GM21381 (cell line): ENCODE data around the gene PRAMEF4.
"Not testable (repeated sequence)": the region's sequence is repeated elsewhere in the genome, so short reads cannot be mapped to it uniquely, and the experiment has no call there.

ENCODE experiments used
- ATAC-seq: cut with Tn5 transposase; IDR thresholded peaks from one replicate; pipeline ENCODE4 v1.9.1; 2021; ENCODE audit warnings: mild to moderate bottlenecking, moderate library complexity; ENCODE audit not compliant: unreplicated experiment

The PRAMEF4 gene

DNA sequence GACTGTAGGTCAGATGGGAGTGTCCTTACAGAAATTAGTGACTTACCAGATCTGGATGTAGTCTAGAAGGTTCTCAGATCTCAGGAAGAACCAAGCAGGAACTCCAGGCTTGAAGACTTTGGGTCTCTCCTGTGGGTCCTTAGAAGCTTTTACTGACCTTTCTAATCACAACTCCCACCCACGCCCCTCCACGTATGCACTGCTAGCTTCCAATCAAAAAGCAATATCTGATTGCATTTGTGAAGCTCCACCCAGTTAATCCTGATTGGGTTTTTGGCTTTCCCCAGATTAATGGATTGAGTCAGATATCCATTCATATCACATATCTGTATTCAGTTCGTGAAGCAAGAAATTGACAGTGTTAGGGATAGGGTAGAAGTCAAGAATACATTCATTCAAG is at the start of gene PRAMEF4:
TSS of gene PRAMEF4 (minus strand) at position 101 of the 400 bp plus-strand sequence. CDS start 2,807 bp downstream, outside the sequence.
- ATAC-seq, result not testable (repeated sequence)

DNA sequence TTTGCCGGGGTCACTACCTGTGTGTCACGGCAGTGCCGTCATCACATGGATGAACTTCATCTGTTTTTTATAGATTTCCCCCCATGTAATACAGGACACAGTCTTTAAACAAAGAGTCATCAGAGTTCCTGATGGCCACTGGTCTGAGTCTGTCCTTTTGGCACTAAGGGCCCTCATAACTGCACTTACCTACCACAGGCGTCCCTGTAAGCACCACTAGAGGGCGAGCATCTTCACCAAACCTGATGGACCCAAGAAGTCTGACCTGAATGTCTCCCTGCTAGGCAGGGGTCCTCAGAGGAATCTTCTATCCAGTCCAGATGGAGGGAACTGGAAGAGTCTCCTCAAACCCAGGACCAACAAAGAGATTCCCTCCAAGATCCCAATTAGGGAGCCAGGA is 38.4 kb upstream of the PRAMEF4 start:
- not testable (repeated sequence) for ATAC-seq

DNA sequence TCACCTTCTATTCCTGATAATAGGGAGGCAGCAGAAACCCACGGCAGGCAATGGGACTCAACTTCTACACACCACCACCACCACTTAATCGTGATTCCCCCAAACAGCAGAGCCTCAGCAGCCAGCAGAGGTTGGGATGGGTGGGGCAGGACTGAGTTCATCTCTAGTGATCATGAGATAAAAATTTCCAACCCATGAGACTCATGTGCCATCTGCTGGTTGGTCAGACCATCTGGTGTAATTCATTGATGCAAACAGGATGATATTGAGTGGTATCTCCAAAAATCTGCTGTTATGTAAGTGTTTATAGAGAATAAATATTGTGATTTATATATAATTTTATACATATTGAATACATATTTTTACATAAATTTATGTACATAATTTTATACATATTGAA is 35.7 kb upstream of the PRAMEF4 start:
- ATAC-seq, result not testable (repeated sequence)

- not testable (repeated sequence) for ATAC-seq
Measured at GRCh38 chr1:12916310-12916709, 30.3 kb upstream of the PRAMEF4 start, which contains the start of gene PRAMEF7. Gene PRAMEF7 (plus strand): TSS chr1:12916610. CDS start chr1:12917693, 1,083 bp downstream.

- ATAC-seq, result not testable (repeated sequence)
Measured at GRCh38 chr1:12903793-12904572, 18.0 kb upstream of the PRAMEF4 start.

DNA sequence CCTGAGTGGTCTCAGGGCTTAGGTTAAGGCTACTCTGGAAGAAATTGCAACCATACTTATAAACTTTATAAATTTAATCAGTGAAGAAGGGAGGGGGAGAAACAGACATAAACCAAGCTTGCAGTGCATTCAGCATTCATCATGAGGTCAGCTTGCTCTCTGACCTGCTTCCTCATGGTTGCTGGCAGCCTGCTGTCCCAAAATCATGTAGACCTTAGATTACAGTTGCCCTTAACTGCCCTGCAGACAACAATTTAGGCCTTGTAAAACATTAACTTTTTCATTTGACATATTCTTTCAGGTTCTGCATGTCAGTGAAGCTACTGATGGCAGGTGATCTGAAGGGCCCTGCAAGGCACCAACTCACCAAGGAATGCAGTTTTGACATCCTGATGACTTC is 13.2 kb upstream of the PRAMEF4 start:
- not testable (repeated sequence) for ATAC-seq

- ATAC-seq, result not testable (repeated sequence)
Measured at GRCh38 chr1:12898170-12898569, 12.2 kb upstream of the PRAMEF4 start, which contains the start of gene PRAMEF10. Gene PRAMEF10 (minus strand): TSS chr1:12898270. CDS start chr1:12895847, 2,423 bp downstream.

DNA sequence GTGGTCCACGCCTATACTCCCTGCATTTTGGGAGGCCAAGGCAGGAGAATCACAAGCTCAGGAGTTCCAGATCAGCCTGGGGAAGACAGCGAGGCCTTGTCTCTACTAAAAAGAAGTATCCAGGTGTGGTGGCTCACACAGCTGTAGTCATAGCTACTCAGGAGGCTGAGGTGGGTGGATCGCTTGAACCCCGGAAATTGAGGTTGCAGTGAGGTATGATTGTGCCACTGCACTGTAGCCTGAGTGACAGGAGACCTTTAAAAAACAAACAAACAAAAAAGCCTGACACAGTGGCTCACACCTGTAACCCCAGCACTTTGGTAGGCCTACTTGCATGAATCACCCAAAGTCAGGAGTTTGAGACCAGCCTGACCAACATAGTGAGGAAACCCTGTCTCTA is 7.5 kb downstream of the PRAMEF4 start:
- not testable (repeated sequence) for ATAC-seq

- not testable (repeated sequence) for ATAC-seq
Measured at GRCh38 chr1:12863131-12863880, 22.7 kb downstream of the PRAMEF4 start.

GRCh38 chr1:12856786-12857185 is 29.2 kb downstream of the PRAMEF4 start, which contains the start of gene PRAMEF2:
Gene PRAMEF2 (plus strand): TSS chr1:12857086. CDS start chr1:12859010, 1,924 bp downstream.
- not testable (repeated sequence) for ATAC-seq

- ATAC-seq, result no peak
Measured at GRCh38 chr1:12851779-12852178, 34.2 kb downstream of the PRAMEF4 start.

DNA sequence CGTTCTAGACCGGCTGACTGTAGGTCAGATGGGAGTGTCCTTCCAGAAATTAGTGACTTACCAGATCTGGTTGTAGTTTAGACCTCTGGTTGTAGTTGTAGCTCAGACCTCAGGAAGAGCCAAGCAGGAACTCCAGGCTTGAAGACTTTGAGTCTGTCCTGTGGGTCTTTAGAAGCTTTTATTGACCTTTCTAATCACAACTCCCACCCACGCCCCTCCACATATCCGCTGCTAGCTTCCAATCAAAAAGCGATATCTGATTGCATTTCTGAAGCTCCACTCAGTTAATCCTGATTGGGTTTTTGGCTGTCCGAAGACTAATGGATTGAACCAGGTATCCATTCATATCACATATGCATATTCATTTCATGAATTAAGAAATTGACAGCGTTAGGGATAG is 37.4 kb downstream of the PRAMEF4 start, which contains the start of gene HNRNPCL1:
TSS of gene HNRNPCL1 (minus strand) at position 101 of the 400 bp plus-strand sequence. CDS start 431 bp downstream, outside the sequence.
- ATAC-seq, result not testable (repeated sequence)

GRCh38 chr1:12833251-12833650 is 52.8 kb downstream of the PRAMEF4 start:
- ATAC-seq, result not testable (repeated sequence)

GRCh38 chr1:12831310-12831709 is 54.7 kb downstream of the PRAMEF4 start, which contains the start of gene PRAMEF11:
Gene PRAMEF11 (minus strand): TSS chr1:12831410. CDS start chr1:12828789, 2,621 bp downstream.
- not testable (repeated sequence) for ATAC-seq
